ENCODE measurements around the gene YTHDF1.

YTHDF1 gene

DNA sequence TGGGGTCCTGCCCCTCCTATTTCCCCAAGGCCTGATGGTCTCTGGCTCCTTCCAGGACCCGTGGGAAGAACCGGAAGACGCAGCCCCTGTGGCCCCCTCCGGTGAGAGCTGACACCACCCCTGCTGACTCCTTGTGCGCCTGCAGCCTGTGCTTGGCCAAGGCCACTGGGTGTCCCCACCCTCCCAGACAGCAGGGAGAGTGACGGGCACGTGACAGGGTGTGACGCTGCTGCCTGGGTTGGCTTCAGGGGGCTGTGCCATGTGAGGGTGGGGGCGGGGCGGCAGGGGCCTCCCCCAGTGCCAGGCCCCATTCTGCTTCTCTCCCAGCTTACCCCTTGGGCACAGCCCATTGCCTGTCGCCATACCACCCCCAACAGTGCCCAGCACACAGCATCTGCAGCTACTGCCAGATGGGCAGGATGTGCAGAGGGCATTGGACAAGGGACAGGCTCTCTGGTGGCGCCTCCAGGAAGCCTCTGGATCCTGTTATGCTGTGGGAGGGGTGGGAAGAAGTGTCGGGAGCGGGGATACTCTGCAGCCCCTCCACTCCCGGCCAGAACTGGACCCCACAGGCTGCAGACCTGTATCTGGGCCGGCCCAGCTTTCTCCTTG lies 22.7 kb upstream of the YTHDF1 start:
- H3K4me3 ChIP-seq, result peak overlapping the region in 7 of 10 experiments; percentile 10 to 45 (median 32); a peak in 11 of 20 replicates
- H3K9me3 ChIP-seq (replicated peaks in 1 of 11), result no peaks in the 10 kb centered on the region
- H3K4me2 ChIP-seq, result peak overlapping the region; percentile 70 to 95 (median 88)
- H4K20me1 ChIP-seq, result peaks cover 0 to 37% (median 2%) of the 10 kb centered on the region in 11 experiments; a peak in 6 of 22 replicates
- H3K36me3 ChIP-seq, result 0 out of 22 replicates have a peak, but pooled peaks cover 0 to 4% (median 0%) of the 10 kb centered on the region in 11 experiments
- peak overlapping the region in 9 of 11 experiments; percentile 13 to 65 (median 53); a peak in 11 of 22 replicates for H3K9ac ChIP-seq
- H3K27me3 ChIP-seq, result peaks cover 0 to 21% (median 0%) of the 10 kb centered on the region in 11 experiments; a peak in 4 of 22 replicates
- TF ChIP-seq Cebpa-rat (IDR thresholded peaks at IDR 0.05), result no peak
- peaks cover 54 to 99% (median 96%) of the 10 kb centered on the region in 10 experiments for H3K4me1 ChIP-seq
- H3K27ac ChIP-seq, result peak overlapping the region in 8 of 11 experiments; percentile 2 to 60 (median 46); a peak in 10 of 22 replicates

GRCh38 chr20:63238031-63238430 lies 22.1 kb upstream of the YTHDF1 start:
- peak overlapping the region; percentile 70 to 95 (median 88) for H3K4me2 ChIP-seq
- H3K27ac ChIP-seq, result peak overlapping the region in 8 of 11 experiments; percentile 2 to 60 (median 46); a peak in 11 of 22 replicates
- H3K4me3 ChIP-seq, result peak overlapping the region in 8 of 10 experiments; percentile 10 to 45 (median 32); a peak in 12 of 20 replicates
- no peak for TF ChIP-seq Cebpa-rat (IDR thresholded peaks at IDR 0.05)
- H3K36me3 ChIP-seq, result no peaks in the 10 kb centered on the region
- H3K4me1 ChIP-seq, result peaks cover 54 to 98% (median 93%) of the 10 kb centered on the region in 10 experiments
- peaks cover 0 to 33% (median 2%) of the 10 kb centered on the region in 11 experiments; a peak in 6 of 22 replicates for H4K20me1 ChIP-seq
- H3K9me3 ChIP-seq (replicated peaks in 1 of 11), result no peaks in the 10 kb centered on the region
- H3K27me3 ChIP-seq, result peaks cover 0 to 22% (median 3%) of the 10 kb centered on the region in 11 experiments; a peak in 12 of 22 replicates
- H3K9ac ChIP-seq, result peak overlapping the region in 9 of 11 experiments; percentile 13 to 65 (median 53); a peak in 15 of 22 replicates

- Histone ChIP-seq H3K27me3 (peaks cover 13 to 24% (median 20%) of the 10 kb centered on the region in 11 experiments; a peak in 20 of 22 replicates), H3K27ac (peak overlapping the region in 7 of 11 experiments; percentile 2 to 67 (median 53); a peak in 8 of 22 replicates), H4K20me1 (peaks cover 0 to 33% (median 0%) of the 10 kb centered on the region in 11 experiments; a peak in 5 of 22 replicates), H3K4me2 (peak overlapping the region; percentile 33 to 95 (median 88); a peak in 21 of 22 replicates), H3K4me1 (peaks cover 56 to 97% (median 86%) of the 10 kb centered on the region in 10 experiments), H3K4me3 (peak overlapping the region in 2 of 10 experiments; percentile 41 to 42; a peak in 3 of 20 replicates), H3K9me3 (replicated peaks in 1 of 11) (no peaks in the 10 kb centered on the region), H3K9ac (peak overlapping the region in 5 of 11 experiments; percentile 24 to 60 (median 29); a peak in 4 of 22 replicates), H3K36me3 (no peaks in the 10 kb centered on the region)
- no peak for TF ChIP-seq Cebpa-rat (IDR thresholded peaks at IDR 0.05)
Observed at GRCh38 chr20:63236116-63236837, 20.3 kb upstream of the YTHDF1 start.

DNA sequence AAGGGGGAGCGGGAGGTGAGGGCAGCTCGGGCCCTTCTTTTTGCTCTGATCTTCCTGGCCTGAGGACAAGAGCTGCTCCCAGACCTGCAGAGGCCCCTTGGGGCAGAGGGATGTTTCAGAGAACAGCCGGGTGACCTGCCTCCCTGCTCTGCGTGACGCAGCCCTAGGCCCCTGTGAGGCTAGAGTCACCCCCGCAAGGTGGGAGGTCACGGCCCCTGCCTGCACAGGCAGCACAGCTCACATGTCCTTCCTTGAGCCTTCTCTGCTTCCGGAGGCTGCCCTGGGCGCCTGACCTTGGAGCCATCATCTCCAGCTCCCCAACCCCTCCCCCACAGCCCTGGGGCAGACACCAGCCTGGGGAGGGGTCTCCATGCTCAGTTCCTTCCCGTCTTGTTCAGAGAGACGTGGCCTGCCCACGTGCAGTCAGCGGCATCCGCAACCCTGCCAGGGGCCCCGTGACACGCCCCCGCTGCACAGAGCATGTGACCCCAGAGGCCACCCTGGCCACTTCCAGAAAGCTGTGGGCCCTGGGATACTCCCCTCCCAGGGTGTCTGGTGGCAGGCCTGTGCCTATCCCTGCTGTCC lies 19.6 kb upstream of the YTHDF1 start, which contains the start of gene BIRC7:
Gene BIRC7, plus strand, starts transcription at position 507 of the 585 bp plus-strand sequence. CDS start 192 bp downstream, outside the sequence.
- H3K9me3 ChIP-seq (replicated peaks in 1 of 11), result no peaks in the 10 kb centered on the region
- peak within 1 kb of the TSS in 5 of 11 experiments; percentile 24 to 60 (median 29); a peak in 6 of 22 replicates for H3K9ac ChIP-seq
- peaks cover 53 to 97% (median 86%) of the 10 kb centered on the region in 10 experiments for H3K4me1 ChIP-seq
- H3K27ac ChIP-seq, result peak within 1 kb of the TSS; percentile 2 to 67 (median 44); a peak in 14 of 22 replicates
- H3K4me3 ChIP-seq, result peak within 1 kb of the TSS in 2 of 10 experiments; percentile 41 to 42; a peak in 3 of 20 replicates
- H4K20me1 ChIP-seq, result peaks cover 0 to 35% (median 0%) of the 10 kb centered on the region in 11 experiments; a peak in 4 of 22 replicates
- H3K27me3 ChIP-seq, result peaks cover 16 to 26% (median 23%) of the 10 kb centered on the region in 11 experiments; a peak in 20 of 22 replicates
- peak within 1 kb of the TSS; percentile 33 to 95 (median 88) for H3K4me2 ChIP-seq
- TF ChIP-seq Cebpa-rat (IDR thresholded peaks at IDR 0.05), result no peak
- no peaks in the 10 kb centered on the region for H3K36me3 ChIP-seq

DNA sequence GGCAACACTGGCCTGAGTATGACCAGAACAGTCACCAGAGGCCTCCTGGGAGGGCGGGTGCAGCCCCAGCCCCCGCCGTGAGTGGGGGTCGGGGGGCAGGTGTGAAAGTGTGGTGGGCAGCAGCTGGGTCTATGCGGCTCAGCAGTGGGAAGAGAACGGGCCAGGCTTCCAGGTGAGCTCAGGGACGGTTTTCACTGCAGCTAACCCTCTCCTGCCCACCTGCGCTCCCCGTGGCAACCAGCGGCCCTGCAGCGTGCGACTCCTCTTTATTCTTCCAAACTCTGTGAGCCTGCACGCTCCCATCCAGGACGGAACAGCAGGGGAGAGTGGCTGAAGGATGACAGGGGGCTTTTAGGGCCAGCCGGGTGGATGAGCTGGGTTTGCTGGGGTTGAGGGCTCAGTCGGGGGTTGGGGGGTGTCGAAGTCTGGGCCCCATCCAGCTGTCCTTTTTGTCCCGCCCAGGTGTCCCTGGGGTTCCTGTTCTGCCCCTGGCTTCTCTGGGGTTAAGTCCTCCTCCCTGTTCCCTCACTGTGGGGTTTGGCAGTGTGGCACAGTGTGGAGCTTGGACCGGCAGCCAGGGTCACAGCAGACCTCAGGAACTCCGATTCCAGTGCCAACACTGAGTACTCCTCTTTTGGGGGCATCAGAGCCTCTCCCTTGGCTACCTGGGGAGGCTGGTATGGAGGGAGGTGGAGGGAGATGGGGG lies 18.9 kb upstream of the YTHDF1 start:
- TF ChIP-seq Cebpa-rat (IDR thresholded peaks at IDR 0.05), result no peak
- Histone ChIP-seq H3K36me3 (no peaks in the 10 kb centered on the region), H3K9ac (peak overlapping the region in 1 of 11 experiments; percentile 18; a peak in 2 of 22 replicates), H3K9me3 (replicated peaks in 1 of 11) (no peaks in the 10 kb centered on the region), H3K4me3 (no peak overlapping the region), H3K27ac (peak overlapping the region in 2 of 11 experiments; percentile 21 to 44; a peak in 2 of 22 replicates), H4K20me1 (peaks cover 0 to 35% (median 0%) of the 10 kb centered on the region in 11 experiments; a peak in 4 of 22 replicates), H3K4me2 (peak overlapping the region; percentile 33 to 95 (median 53); a peak in 21 of 22 replicates), H3K27me3 (peaks cover 16 to 27% (median 25%) of the 10 kb centered on the region in 11 experiments; a peak in 20 of 22 replicates), H3K4me1 (peaks cover 55 to 98% (median 88%) of the 10 kb centered on the region in 10 experiments)

- Histone ChIP-seq H3K4me2 (peak overlapping the region in 8 of 11 experiments; percentile 8 to 95 (median 57); a peak in 10 of 22 replicates), H3K4me3 (no peak overlapping the region), H4K20me1 (peaks cover 0 to 42% (median 0%) of the 10 kb centered on the region in 11 experiments; a peak in 3 of 22 replicates), H3K27ac (no peak overlapping the region), H3K27me3 (peaks cover 16 to 33% (median 25%) of the 10 kb centered on the region in 11 experiments; a peak in 20 of 22 replicates), H3K9ac (no peak overlapping the region), H3K4me1 (peaks cover 64 to 98% (median 88%) of the 10 kb centered on the region in 10 experiments), H3K36me3 (no peaks in the 10 kb centered on the region), H3K9me3 (replicated peaks in 1 of 11) (no peaks in the 10 kb centered on the region)
- TF ChIP-seq Cebpa-rat (IDR thresholded peaks at IDR 0.05), result no peak
Observed at GRCh38 chr20:63233924-63234323, 18.0 kb upstream of the YTHDF1 start.

GRCh38 chr20:63233061-63233344 lies 17.1 kb upstream of the YTHDF1 start:
- Histone ChIP-seq H3K27ac (no peak overlapping the region), H3K4me1 (peaks cover 55 to 98% (median 86%) of the 10 kb centered on the region in 10 experiments), H4K20me1 (peaks cover 0 to 42% (median 0%) of the 10 kb centered on the region in 11 experiments; a peak in 3 of 22 replicates), H3K9me3 (replicated peaks in 1 of 11) (no peaks in the 10 kb centered on the region), H3K4me2 (peak overlapping the region in 6 of 11 experiments; percentile 30 to 95 (median 40); a peak in 9 of 22 replicates), H3K36me3 (no peaks in the 10 kb centered on the region), H3K9ac (no peak overlapping the region), H3K4me3 (no peak overlapping the region), H3K27me3 (peaks cover 16 to 33% (median 25%) of the 10 kb centered on the region in 11 experiments; a peak in 20 of 22 replicates)
- no peak for TF ChIP-seq Cebpa-rat (IDR thresholded peaks at IDR 0.05)

Measured in BLaER1 treated with 17β-estradiol and CSF1 and Interleukin-3, amounts not matched to agents 10 nM and 100 nM (cell line).